Omental fat pad (tissue), 4 donors: ENCODE measurements around the gene LIME1. TPM values are rescaled to one million over a fixed set of nuclear protein-coding genes. Genes with fewer than 3 reads are reported as not detected.

ENCODE experiments used
- ATAC-seq: fragments of 150-250 bp; one replicate; pipeline ENCODE4 v1.9.1; 2016; ENCODE audit warnings: mild to moderate bottlenecking, moderate library complexity; ENCODE audit not compliant: low FRiP score
- DNase-seq: peaks from one replicate; pipeline ENCODE4 v3.0.0-alpha.2; 2019; ENCODE audit warnings: low spot score
- CTCF ChIP-seq, 3 donors: fragments of 450-650 bp; IDR thresholded peaks; one replicate each; pipeline ENCODE4 v1.5.1; 2016 to 2017; ENCODE audit warnings: antibody characterized with exemption in 3 of 3, mild to moderate bottlenecking in 3 of 3, moderate library complexity in 2 of 3
- total RNA-seq, 4 donors: library from RNA; depleted of rRNA; stranded (reverse); fragments of >200 nt; gene quantifications; one replicate each; pipeline ENCODE4 v1.1.0, GENCODE V29; 2016

Gene LIME1
- total RNA-seq, 4 donors from 2014 or later, result 7.4 to 21.1 (median 14.0) TPM

- no peak for TF ChIP-seq CTCF (IDR thresholded peaks at IDR 0.05)
- ATAC-seq (no peak), DNase-seq (no peak)
Observed at GRCh38 chr20:63746751-63747315, 10.4 kb downstream of the LIME1 start.

- no peak for TF ChIP-seq CTCF (IDR thresholded peaks at IDR 0.05)
- no peak for DNase-seq
- no peak for ATAC-seq
Observed at GRCh38 chr20:63747622-63748069, 11.2 kb downstream of the LIME1 start.

- no peak for DNase-seq
- no peak for ATAC-seq
- TF ChIP-seq CTCF (IDR thresholded peaks at IDR 0.05), result no peak
Observed at GRCh38 chr20:63748070-63748933, 11.8 kb downstream of the LIME1 start.

- no peak for DNase-seq
- ATAC-seq, result no peak
- no peak for TF ChIP-seq CTCF (IDR thresholded peaks at IDR 0.05)
Observed at GRCh38 chr20:63748934-63749270, 12.4 kb downstream of the LIME1 start.

GRCh38 chr20:63749597-63750508 is 13.4 kb downstream of the LIME1 start:
- no peak for DNase-seq

More at GRCh38 chr20:63749597-63750508, 13.4 kb downstream of the LIME1 start:
- TF ChIP-seq CTCF (IDR thresholded peaks at IDR 0.05), result no peak
- ATAC-seq, result no peak
